ENCODE results near the gene PRELP. TPM values are rescaled to one million over a fixed set of nuclear protein-coding genes. Genes with fewer than 3 reads are reported as not detected.

The PRELP gene
- total RNA-seq, 1 experiment from 2014 or later, result not detected

DNA sequence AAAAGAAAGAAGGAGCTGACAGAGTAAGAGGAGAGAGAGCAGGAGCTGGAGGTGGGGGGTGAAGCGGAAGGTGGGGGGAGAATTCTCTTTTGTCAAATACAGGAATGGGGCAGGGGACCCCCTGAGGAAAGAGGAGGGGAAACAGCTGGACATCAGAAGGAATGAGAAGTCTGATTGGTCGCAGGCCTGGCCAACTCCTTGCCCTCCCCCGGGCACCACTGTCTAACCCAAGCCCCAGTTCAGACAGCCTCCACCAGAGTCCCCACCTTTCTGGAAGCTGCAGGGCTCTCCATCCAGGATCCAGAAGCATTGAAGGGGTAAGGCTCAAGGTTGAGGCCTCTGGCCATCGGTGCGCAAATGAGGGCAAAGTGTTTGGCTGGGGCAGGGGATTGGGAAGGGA is 18.3 kb downstream of the PRELP start, which contains the start of gene OPTC:
OPTC (plus strand) TSS at position 253 of the 400 bp plus-strand sequence. CDS start 1,853 bp downstream, outside the sequence.
- no peak within 1 kb of the TSS for H2AFZ ChIP-seq (ENCODE audit: low read length)
- H3K27ac ChIP-seq (ENCODE audit: low read length), result no peak within 1 kb of the TSS
- no peak within 1 kb of the TSS for H3K4me2 ChIP-seq (ENCODE audit: low read depth, low read length, poor library complexity, severe bottlenecking)
- no peak within 1 kb of the TSS for H3K4me3 ChIP-seq (ENCODE audit: low read length)
- no peaks in the 10 kb centered on the region for H3K9me2 ChIP-seq (replicated peaks; ENCODE audit: insufficient read depth, low read length)
- H3K27me3 ChIP-seq (ENCODE audit: low read length), result no peaks in the 10 kb centered on the region
- H3K9me3 ChIP-seq (ENCODE audit: low read length), result no peaks in the 10 kb centered on the region
- no peaks in the 10 kb centered on the region for H3K36me3 ChIP-seq (ENCODE audit: insufficient read depth, low read length)
- H3K79me2 ChIP-seq (ENCODE audit: low read length), result no peaks in the 10 kb centered on the region
- no peaks in the 10 kb centered on the region for H4K20me1 ChIP-seq (ENCODE audit: insufficient read depth, low read depth, low read length)
- H3K4me1 ChIP-seq (ENCODE audit: low read length), result no peaks in the 10 kb centered on the region
- H3K9ac ChIP-seq (ENCODE audit: low read length), result no peak within 1 kb of the TSS
- DNase-seq, result no peak

DNA sequence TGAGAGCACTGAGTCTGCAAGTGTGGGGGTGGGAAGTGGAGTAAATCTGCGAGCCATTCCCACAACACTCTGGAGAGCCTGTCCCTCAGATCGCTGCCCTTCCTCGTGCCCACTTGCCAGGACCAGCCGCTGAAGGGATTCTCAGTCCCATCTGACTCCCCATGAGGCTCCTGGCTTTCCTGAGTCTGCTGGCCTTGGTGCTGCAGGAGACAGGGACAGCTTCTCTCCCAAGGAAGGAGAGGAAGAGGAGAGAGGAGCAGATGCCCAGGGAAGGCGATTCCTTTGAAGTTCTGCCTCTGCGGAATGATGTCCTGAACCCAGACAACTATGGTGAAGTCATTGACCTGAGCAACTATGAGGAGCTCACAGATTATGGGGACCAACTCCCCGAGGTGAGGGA is 20.2 kb downstream of the PRELP start:
- Histone ChIP-seq H3K79me2 (ENCODE audit: low read length) (no peaks in the 10 kb centered on the region), H4K20me1 (ENCODE audit: insufficient read depth, low read depth, low read length) (no peaks in the 10 kb centered on the region), H3K9me2 (replicated peaks; ENCODE audit: insufficient read depth, low read length) (no peaks in the 10 kb centered on the region), H3K9ac (ENCODE audit: low read length) (no peak overlapping the region), H3K9me3 (ENCODE audit: low read length) (no peaks in the 10 kb centered on the region), H3K36me3 (ENCODE audit: insufficient read depth, low read length) (no peaks in the 10 kb centered on the region), H3K27me3 (ENCODE audit: low read length) (no peaks in the 10 kb centered on the region), H3K27ac (ENCODE audit: low read length) (no peak overlapping the region), H3K4me3 (ENCODE audit: low read length) (no peak overlapping the region), H2AFZ (ENCODE audit: low read length) (no peak overlapping the region), H3K4me2 (ENCODE audit: low read depth, low read length, poor library complexity, severe bottlenecking) (no peak overlapping the region), H3K4me1 (ENCODE audit: low read length) (no peaks in the 10 kb centered on the region)
- DNase-seq, result no peak

DNA sequence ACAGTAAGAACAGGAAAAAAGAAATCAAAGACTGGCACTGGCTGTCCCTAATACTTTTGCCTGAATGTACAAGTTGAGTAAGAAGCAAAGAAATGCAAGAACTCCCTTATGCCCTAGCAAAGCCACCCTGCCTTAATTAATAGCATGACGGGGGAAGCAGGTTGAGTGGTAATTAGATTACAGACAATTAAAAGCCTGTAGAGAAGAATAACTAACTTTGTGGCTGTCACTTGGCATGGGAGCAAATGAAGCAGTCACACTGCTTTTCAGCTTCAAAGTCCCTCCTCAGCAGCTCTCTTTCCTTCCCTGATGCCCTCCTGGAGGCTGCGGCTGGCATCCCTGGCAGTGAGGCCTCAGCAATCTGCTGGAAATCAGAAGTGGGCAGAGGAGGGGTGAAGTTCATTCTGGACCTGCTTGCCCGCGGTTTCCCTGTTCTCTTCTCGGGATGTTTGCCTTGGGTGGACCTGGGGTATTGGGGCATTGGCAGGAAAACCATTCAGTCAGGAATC is 21.7 kb downstream of the PRELP start:
- no peak for DNase-seq
- H3K4me2 ChIP-seq (ENCODE audit: low read depth, low read length, poor library complexity, severe bottlenecking), result no peak overlapping the region
- no peak overlapping the region for H3K27ac ChIP-seq (ENCODE audit: low read length)
- no peaks in the 10 kb centered on the region for H3K9me3 ChIP-seq (ENCODE audit: low read length)
- no peaks in the 10 kb centered on the region for H3K9me2 ChIP-seq (replicated peaks; ENCODE audit: insufficient read depth, low read length)
- no peaks in the 10 kb centered on the region for H3K79me2 ChIP-seq (ENCODE audit: low read length)
- no peaks in the 10 kb centered on the region for H4K20me1 ChIP-seq (ENCODE audit: insufficient read depth, low read depth, low read length)
- H3K27me3 ChIP-seq (ENCODE audit: low read length), result no peaks in the 10 kb centered on the region
- no peaks in the 10 kb centered on the region for H3K4me1 ChIP-seq (ENCODE audit: low read length)
- H3K36me3 ChIP-seq (ENCODE audit: insufficient read depth, low read length), result no peaks in the 10 kb centered on the region
- no peak overlapping the region for H3K4me3 ChIP-seq (ENCODE audit: low read length)
- no peak overlapping the region for H2AFZ ChIP-seq (ENCODE audit: low read length)
- no peak overlapping the region for H3K9ac ChIP-seq (ENCODE audit: low read length)

DNA sequence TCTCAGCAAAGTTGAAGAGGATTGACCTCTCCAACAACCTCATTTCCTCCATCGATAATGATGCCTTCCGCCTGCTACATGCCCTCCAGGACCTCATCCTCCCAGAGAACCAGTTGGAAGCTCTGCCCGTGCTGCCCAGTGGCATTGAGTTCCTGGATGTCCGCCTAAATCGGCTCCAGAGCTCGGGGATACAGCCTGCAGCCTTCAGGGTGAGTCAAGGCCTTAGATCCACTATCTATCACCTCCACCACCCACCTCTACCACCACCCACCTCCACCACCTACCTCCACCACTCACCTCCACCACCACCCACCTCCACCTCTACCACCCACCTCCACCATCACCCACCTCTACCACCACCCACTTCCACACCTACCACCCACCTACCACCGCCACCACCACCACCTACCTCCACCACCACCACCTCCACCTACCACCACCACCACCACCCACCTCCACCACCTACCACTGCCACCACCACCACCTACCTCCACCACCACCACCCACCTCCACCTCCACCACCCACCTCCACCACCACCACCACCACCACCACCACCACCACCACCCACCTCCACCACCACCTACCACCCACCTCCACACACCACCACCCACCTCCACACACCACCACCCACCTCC is 24.2 kb downstream of the PRELP start:
- Histone ChIP-seq H3K27me3 (ENCODE audit: low read length) (no peaks in the 10 kb centered on the region), H4K20me1 (ENCODE audit: insufficient read depth, low read depth, low read length) (no peaks in the 10 kb centered on the region), H3K9me2 (replicated peaks; ENCODE audit: insufficient read depth, low read length) (no peaks in the 10 kb centered on the region), H2AFZ (ENCODE audit: low read length) (no peak overlapping the region), H3K9ac (ENCODE audit: low read length) (no peak overlapping the region), H3K4me1 (ENCODE audit: low read length) (no peaks in the 10 kb centered on the region), H3K36me3 (ENCODE audit: insufficient read depth, low read length) (no peaks in the 10 kb centered on the region), H3K4me2 (ENCODE audit: low read depth, low read length, poor library complexity, severe bottlenecking) (no peak overlapping the region), H3K27ac (ENCODE audit: low read length) (no peak overlapping the region), H3K79me2 (ENCODE audit: low read length) (no peaks in the 10 kb centered on the region), H3K9me3 (ENCODE audit: low read length) (no peaks in the 10 kb centered on the region), H3K4me3 (ENCODE audit: low read length) (no peak overlapping the region)
- no peak for DNase-seq

DNA sequence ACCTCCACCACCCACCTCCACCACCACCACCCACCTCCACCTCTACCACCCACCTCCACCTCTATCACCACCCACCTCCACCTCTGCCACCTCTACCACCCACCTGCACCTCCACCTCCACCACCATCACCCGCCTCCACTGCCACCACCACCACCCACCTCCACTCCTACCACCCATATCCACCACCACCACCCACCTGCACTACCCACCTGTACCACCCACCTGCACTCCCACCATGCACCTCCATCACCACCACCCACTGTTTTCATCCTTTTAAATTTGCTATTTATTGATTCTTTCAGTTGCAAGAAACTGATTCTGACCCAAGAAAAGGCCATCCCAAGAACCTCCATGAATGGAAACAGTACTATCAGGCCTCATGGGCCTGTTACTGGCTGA is 24.7 kb downstream of the PRELP start:
- Histone ChIP-seq H2AFZ (ENCODE audit: low read length) (no peak overlapping the region), H3K9me2 (replicated peaks; ENCODE audit: insufficient read depth, low read length) (no peaks in the 10 kb centered on the region), H3K27me3 (ENCODE audit: low read length) (no peaks in the 10 kb centered on the region), H3K4me2 (ENCODE audit: low read depth, low read length, poor library complexity, severe bottlenecking) (no peak overlapping the region), H4K20me1 (ENCODE audit: insufficient read depth, low read depth, low read length) (no peaks in the 10 kb centered on the region), H3K4me1 (ENCODE audit: low read length) (no peaks in the 10 kb centered on the region), H3K9ac (ENCODE audit: low read length) (no peak overlapping the region), H3K4me3 (ENCODE audit: low read length) (no peak overlapping the region), H3K36me3 (ENCODE audit: insufficient read depth, low read length) (no peaks in the 10 kb centered on the region), H3K79me2 (ENCODE audit: low read length) (no peaks in the 10 kb centered on the region), H3K27ac (ENCODE audit: low read length) (no peak overlapping the region), H3K9me3 (ENCODE audit: low read length) (no peaks in the 10 kb centered on the region)
- DNase-seq, result no peak

DNA sequence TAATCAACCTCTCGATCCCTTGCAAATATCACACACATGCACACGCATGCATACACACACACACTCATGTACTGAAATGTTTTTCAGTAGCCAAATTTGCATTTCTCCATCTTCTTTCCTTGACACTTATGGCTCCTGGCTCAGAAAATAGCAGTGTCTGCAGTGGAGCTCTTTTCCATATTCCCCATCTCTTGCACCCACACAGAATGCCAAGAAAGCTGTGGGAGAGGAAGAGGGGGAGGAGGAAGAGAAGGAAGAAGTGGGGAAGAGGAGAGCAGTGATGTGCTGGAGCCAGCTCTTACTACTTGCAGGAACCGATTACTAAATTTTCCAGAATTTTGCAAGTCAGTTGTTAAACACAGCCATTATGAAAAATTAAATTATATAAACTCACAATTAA is 28.2 kb downstream of the PRELP start:
- H3K27me3 ChIP-seq (ENCODE audit: low read length), result no peaks in the 10 kb centered on the region
- no peaks in the 10 kb centered on the region for H3K9me3 ChIP-seq (ENCODE audit: low read length)
- H3K27ac ChIP-seq (ENCODE audit: low read length), result no peak overlapping the region
- H2AFZ ChIP-seq (ENCODE audit: low read length), result no peak overlapping the region
- no peaks in the 10 kb centered on the region for H3K79me2 ChIP-seq (ENCODE audit: low read length)
- DNase-seq, result no peak
- no peaks in the 10 kb centered on the region for H3K9me2 ChIP-seq (replicated peaks; ENCODE audit: insufficient read depth, low read length)
- no peaks in the 10 kb centered on the region for H3K36me3 ChIP-seq (ENCODE audit: insufficient read depth, low read length)
- H3K9ac ChIP-seq (ENCODE audit: low read length), result no peak overlapping the region
- no peaks in the 10 kb centered on the region for H3K4me1 ChIP-seq (ENCODE audit: low read length)
- no peak overlapping the region for H3K4me2 ChIP-seq (ENCODE audit: low read depth, low read length, poor library complexity, severe bottlenecking)
- no peaks in the 10 kb centered on the region for H4K20me1 ChIP-seq (ENCODE audit: insufficient read depth, low read depth, low read length)
- H3K4me3 ChIP-seq (ENCODE audit: low read length), result no peak overlapping the region

DNA sequence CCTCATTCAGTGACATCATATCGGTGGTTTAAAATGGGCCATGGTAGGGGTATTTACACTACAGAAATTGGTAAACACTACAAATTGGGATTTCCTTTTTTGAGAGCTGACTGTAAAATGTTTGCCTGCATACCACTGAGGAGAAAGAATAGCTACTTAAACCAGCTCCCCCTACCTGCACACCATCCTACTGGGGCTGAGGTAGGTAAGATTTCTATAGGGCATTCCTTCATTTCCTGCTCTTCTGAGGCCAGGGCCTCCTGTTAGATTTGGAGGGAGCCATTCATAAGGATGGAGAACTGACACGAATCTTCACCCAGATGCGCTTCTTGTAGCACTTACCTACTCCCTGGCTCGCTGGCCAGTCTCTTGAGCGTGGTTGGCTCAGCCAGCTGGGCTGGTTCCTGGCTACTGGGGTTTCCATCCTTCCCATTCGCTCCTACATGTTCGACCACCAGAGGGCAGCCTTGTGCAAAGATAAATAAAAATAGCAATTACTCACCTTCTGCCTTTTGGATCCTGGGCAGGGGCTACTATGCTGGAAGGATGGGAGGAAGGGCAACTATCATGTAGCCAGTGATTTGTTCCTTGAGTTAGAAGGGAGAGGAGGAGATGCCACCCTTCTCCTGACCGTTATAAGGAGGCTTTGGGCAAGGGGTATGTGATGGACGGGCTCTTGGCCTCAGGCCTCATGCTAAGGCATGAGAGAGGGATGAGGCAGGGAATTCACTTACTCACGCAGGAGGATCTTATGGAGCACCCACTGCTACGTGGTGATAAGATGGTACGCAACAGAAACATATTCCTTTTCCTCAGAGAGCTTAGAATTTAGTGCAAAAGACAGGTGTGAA is 29.0 kb downstream of the PRELP start:
- Histone ChIP-seq H3K9ac (ENCODE audit: low read length) (no peak overlapping the region), H3K4me2 (ENCODE audit: low read depth, low read length, poor library complexity, severe bottlenecking) (no peak overlapping the region), H3K4me1 (ENCODE audit: low read length) (no peaks in the 10 kb centered on the region), H2AFZ (ENCODE audit: low read length) (no peak overlapping the region), H3K27ac (ENCODE audit: low read length) (no peak overlapping the region), H3K36me3 (ENCODE audit: insufficient read depth, low read length) (no peaks in the 10 kb centered on the region), H3K79me2 (ENCODE audit: low read length) (no peaks in the 10 kb centered on the region), H3K27me3 (ENCODE audit: low read length) (no peaks in the 10 kb centered on the region), H3K9me2 (replicated peaks; ENCODE audit: insufficient read depth, low read length) (no peaks in the 10 kb centered on the region), H3K9me3 (ENCODE audit: low read length) (no peaks in the 10 kb centered on the region), H3K4me3 (ENCODE audit: low read length) (no peak overlapping the region), H4K20me1 (ENCODE audit: insufficient read depth, low read depth, low read length) (no peaks in the 10 kb centered on the region)
- DNase-seq, result peak; percentile 83

DNA sequence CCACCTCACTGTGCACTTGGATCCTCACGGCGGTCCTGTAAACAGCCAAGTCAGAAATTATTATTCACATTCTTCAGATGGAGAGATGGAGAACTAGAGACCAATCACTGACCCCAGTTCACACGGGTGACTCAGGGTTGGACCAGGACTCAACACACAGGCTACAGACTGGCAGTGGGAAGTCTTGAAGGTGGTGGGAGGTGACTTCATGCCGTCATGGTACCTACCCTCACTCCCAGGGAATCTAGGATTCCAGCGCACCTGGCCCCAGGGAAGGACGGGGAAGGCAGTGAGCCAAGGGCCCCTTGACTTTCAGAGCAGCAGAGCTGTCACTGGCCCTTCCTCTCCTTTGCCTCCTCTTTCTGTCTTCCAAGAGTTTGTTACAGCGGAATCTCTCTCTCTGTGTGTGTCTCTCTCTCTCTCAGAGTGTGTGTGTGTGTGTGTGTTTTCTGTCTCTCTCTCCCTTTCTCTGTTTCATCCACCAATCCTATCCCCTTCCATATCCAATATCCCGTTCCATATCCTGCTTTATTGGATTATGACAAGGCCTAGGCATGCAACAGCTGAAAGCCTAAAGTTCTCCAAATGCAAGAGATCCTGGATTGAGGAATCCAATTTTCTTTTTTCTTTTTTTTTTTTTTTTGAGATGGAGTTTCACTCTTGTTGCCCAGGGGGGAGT is 30.1 kb downstream of the PRELP start:
- Histone ChIP-seq H3K9me2 (replicated peaks; ENCODE audit: insufficient read depth, low read length) (no peaks in the 10 kb centered on the region), H3K4me3 (ENCODE audit: low read length) (no peak overlapping the region), H3K27ac (ENCODE audit: low read length) (no peak overlapping the region), H3K4me2 (ENCODE audit: low read depth, low read length, poor library complexity, severe bottlenecking) (no peak overlapping the region), H3K79me2 (ENCODE audit: low read length) (no peaks in the 10 kb centered on the region), H3K9ac (ENCODE audit: low read length) (no peak overlapping the region), H4K20me1 (ENCODE audit: insufficient read depth, low read depth, low read length) (no peaks in the 10 kb centered on the region), H2AFZ (ENCODE audit: low read length) (no peak overlapping the region), H3K36me3 (ENCODE audit: insufficient read depth, low read length) (no peaks in the 10 kb centered on the region), H3K9me3 (ENCODE audit: low read length) (no peaks in the 10 kb centered on the region), H3K4me1 (ENCODE audit: low read length) (no peaks in the 10 kb centered on the region), H3K27me3 (ENCODE audit: low read length) (no peaks in the 10 kb centered on the region)
- DNase-seq, result no peak

Data from Karpas-422 (cell line).